Activated CD4-positive, alpha-beta T cell treated with anti-CD3 and anti-CD28 coated beads for 36 hours (primary cell): ENCODE results near the gene NETO2. TPM values are rescaled to one million over a fixed set of nuclear protein-coding genes. Genes with fewer than 3 reads are reported as not detected.
A peak's percentile ranks its signal among the peaks of the same experiment; 100 is the strongest.
"Not testable (repeated sequence)": the region's sequence is repeated elsewhere in the genome, so short reads cannot be mapped to it uniquely, and the experiment has no call there.

ENCODE experiments used
- ATAC-seq: fragments of 200-7000 bp; cut with Tn5 transposase; one replicate; pipeline ENCODE4 v1.10.0; 2021; ENCODE audit warnings: mild to moderate bottlenecking, moderate library complexity
- CTCF ChIA-PET: fragments of 350-600 bp; sonication (Branson Sonifier 250); formaldehyde crosslinking; loops from one replicate; lab custom pipeline; 2021; ENCODE audit warnings: antibody characterized with exemption; lab: Charles Lee
- POLR2A ChIA-PET: fragments of 350-600 bp; sonication (Branson Sonifier 250); formaldehyde crosslinking; loops from one replicate; lab custom pipeline; 2021; ENCODE audit warnings: antibody characterized with exemption, inconsistent platforms; lab: Charles Lee
- DNase-seq: peaks from one replicate; pipeline ENCODE4 v3.0.0-alpha.2; 2020
- H3K27ac Mint-ChIP-seq: one replicate; pipeline ENCODE4 v1.8.0; 2021; ENCODE audit warnings: mixed read lengths
- H3K27me3 Mint-ChIP-seq: one replicate; pipeline ENCODE4 v1.8.0; 2021; ENCODE audit warnings: mixed read lengths
- H3K36me3 Mint-ChIP-seq: one replicate; pipeline ENCODE4 v1.8.0; 2021; ENCODE audit warnings: low read depth, mixed read lengths
- H3K4me1 Mint-ChIP-seq: one replicate; pipeline ENCODE4 v1.8.0; 2021; ENCODE audit warnings: mixed read lengths
- H3K4me3 Mint-ChIP-seq: one replicate; pipeline ENCODE4 v1.8.0; 2021; ENCODE audit warnings: mild to moderate bottlenecking, moderate library complexity, mixed read lengths
- H3K9me3 Mint-ChIP-seq: one replicate; pipeline ENCODE4 v1.8.0; 2021; ENCODE audit warnings: low read depth, mixed read lengths
- intact Hi-C, 2 experiments: fragments of 100-400 bp; cut with DNase I in 1 of 2; cut with micrococcal nuclease in 1 of 2; formaldehyde crosslinking; loops; one replicate each; pipeline versions ENCODE4 v1.14.2 to v1.15.1; 2022 to 2024; cut with DNase I, micrococcal nuclease
- total RNA-seq, 2 experiments: library from RNA; stranded (reverse); gene quantifications; one replicate each; pipeline ENCODE4 v1.2.3, GENCODE V29; 2021

The NETO2 gene
- 1 to 10 TPM; 4.4 to 5.7 TPM for total RNA-seq

DNA sequence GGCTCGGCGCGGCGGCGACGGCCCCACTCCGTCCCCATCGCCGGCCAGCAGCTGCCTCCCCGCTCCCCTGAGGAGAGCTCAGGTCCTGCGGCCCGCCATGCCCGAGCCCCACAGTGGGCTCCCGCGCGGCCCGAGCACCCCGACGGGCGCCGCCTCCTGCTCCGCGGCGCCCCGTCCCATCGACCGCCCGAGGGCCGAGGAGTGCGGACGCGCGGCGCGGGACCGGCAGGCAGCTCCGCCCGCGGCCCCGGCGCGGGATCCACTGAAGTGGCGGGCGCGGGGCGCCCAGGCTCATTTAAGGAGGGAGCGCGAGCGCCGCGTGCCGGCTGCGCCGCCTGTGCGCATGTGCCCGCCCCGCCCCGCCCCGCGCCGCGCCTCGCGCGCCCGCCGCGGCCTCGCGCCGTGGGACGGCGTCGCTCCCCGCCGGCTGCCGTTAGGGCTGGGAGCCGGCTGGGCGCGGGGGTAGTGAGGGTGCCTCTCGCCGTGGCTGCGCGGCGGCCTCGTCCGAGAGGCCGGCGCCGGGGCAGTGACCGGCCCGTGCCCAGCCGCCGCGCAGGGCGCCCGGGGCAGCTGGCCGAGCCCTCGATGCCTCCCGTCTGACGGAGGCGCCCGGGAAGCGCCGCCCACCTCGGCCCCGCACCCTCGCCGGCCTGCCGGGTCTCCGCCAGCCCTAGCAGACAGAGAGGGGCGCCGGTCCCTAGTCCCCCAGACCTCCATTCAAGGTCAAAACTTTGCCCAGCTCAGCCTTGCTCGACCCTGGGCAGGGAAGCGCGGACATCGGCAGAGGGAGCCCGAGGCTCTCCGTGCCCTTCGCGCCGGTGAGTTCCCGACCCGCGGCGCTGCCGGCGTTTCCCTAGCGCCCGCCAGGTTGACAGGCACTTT lies at the start of gene NETO2:
Gene NETO2 (minus strand): TSS at position 269 of the 882 bp plus-strand sequence. CDS start 333 bp downstream, outside the sequence.
- intact Hi-C loops = loop anchor here (1.0 to 10.0 kb wide), 19 partner anchors 29 to 1487 kb away; partner anchors contain the start of genes DNAJA2 (in 2 of the 2), ITFG1 (in 2 of the 2), PHKB (in 2 of the 2) and ABCC11 (in 1 of the 2)
- ChIA-PET POLR2A (interaction anchor here (0.9 kb wide), 1 partner anchor 172 kb away, joined by 3 read pairs; no protein-coding TSS in a partner anchor), CTCF (interaction anchor here (0.5 to 2.3 kb wide), 14 partner anchors 18 to 1483 kb away, joined by 3 to 12 read pairs (median 4); no protein-coding TSS in a partner anchor)
- DNase-seq = peak; percentile 80
- H3K9me3 Mint-ChIP-seq = no peaks in the 10 kb centered on the region
- H3K4me1 Mint-ChIP-seq = peaks cover 26% of the 10 kb centered on the region
- H3K4me3 Mint-ChIP-seq = peak within 1 kb of the TSS; percentile 75
- no peaks in the 10 kb centered on the region for H3K36me3 Mint-ChIP-seq
- H3K27ac Mint-ChIP-seq = no peak within 1 kb of the TSS
- ATAC-seq = peak; percentile 60
- peaks cover 21% of the 10 kb centered on the region for H3K27me3 Mint-ChIP-seq

DNA sequence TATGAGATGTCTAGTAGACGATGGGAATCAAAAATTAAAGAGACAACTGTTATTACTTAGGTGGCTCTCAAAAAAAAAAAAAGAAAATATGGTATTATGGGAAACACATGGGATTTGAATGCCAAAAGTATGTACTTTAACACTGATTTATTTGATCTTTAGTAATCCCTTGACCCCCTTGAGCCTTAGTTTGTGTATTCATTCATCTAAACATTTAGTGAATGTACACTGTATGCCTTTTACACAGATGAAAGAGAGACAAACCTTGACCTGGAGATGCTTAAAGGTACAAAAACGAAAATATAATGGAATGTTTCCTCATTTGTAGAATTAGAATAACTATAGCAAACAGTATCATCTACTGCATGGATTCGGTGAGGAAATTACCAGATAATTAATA lies 38.6 kb upstream of the NETO2 start:
- no peak for ATAC-seq
- intact Hi-C loops = no loop called here
- no peak for DNase-seq
- peaks cover 3% of the 10 kb centered on the region for H3K9me3 Mint-ChIP-seq
- H3K27me3 Mint-ChIP-seq = no peaks in the 10 kb centered on the region
- no peaks in the 10 kb centered on the region for H3K4me1 Mint-ChIP-seq
- POLR2A ChIA-PET = no interaction called here
- peaks cover 13% of the 10 kb centered on the region for H3K36me3 Mint-ChIP-seq
- CTCF ChIA-PET = no interaction called here
- no peak overlapping the region for H3K4me3 Mint-ChIP-seq
- H3K27ac Mint-ChIP-seq = no peak overlapping the region

DNA sequence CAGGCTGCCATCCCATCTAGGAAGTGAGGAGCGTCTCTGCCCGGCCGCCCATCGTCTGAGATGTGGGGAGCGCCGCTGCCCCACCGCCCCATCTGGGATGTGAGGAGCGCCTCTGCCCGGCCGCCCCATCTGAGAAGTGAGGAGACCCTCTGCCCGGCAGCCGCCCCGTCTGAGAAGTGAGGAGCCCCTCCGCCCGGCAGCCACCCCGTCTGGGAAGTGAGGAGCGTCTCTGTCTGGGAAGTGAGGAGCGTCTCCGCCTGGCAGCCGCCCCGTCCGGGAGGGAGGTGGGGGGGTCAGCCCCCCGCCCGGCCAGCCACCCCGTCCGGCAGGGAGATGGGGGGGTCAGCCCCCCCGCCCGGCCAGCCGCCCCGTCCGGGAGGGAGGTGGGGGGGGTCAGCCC lies 37.3 kb upstream of the NETO2 start:
- POLR2A ChIA-PET, H3K4me3 Mint-ChIP-seq, intact Hi-C loops, H3K27ac Mint-ChIP-seq, CTCF ChIA-PET, H3K4me1 Mint-ChIP-seq, ATAC-seq, H3K9me3 Mint-ChIP-seq, H3K27me3 Mint-ChIP-seq, DNase-seq: not testable (repeated sequence)
- H3K36me3 Mint-ChIP-seq = peaks cover 13% of the 10 kb centered on the region

- Mint-ChIP-seq H3K27ac (no peak overlapping the region), H3K4me1 (no peaks in the 10 kb centered on the region), H3K36me3 (peaks cover 13% of the 10 kb centered on the region), H3K9me3 (peaks cover under 1% of the 10 kb centered on the region), H3K4me3 (no peak overlapping the region), H3K27me3 (no peaks in the 10 kb centered on the region)
- intact Hi-C loops = no loop called here
- no peak for ATAC-seq
- POLR2A ChIA-PET = no interaction called here
- CTCF ChIA-PET = interaction anchor here (0.8 kb wide), 1 partner anchor 10 kb away, joined by 3 read pairs; no protein-coding TSS in a partner anchor
- no peak for DNase-seq
Observed at GRCh38 chr16:47180073-47180472, 36.3 kb upstream of the NETO2 start.

DNA sequence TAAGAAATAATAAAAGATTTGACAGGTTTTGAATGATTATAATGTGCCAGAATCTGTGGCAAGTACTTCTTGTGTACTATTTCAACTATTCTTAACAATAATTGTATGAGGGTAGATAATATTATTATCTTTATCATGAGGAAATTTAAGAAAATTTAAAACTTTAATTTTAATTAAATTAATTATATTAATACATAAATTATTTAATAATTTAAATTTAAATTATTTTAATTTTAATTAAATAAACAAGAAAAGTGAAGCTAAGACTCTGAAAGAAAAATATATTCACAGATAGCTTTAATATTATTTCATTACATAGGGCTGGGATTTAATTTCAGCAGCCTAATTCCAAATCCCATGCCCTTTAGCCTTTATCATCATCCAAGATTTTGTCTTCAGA lies 31.4 kb upstream of the NETO2 start:
- no peak overlapping the region for H3K4me3 Mint-ChIP-seq
- no peak overlapping the region for H3K27ac Mint-ChIP-seq
- POLR2A ChIA-PET = no interaction called here
- ATAC-seq (no peak), DNase-seq (no peak)
- CTCF ChIA-PET = no interaction called here
- no peaks in the 10 kb centered on the region for H3K9me3 Mint-ChIP-seq
- no peaks in the 10 kb centered on the region for H3K4me1 Mint-ChIP-seq
- intact Hi-C loops = no loop called here
- no peaks in the 10 kb centered on the region for H3K27me3 Mint-ChIP-seq
- peaks cover 5% of the 10 kb centered on the region for H3K36me3 Mint-ChIP-seq

DNA sequence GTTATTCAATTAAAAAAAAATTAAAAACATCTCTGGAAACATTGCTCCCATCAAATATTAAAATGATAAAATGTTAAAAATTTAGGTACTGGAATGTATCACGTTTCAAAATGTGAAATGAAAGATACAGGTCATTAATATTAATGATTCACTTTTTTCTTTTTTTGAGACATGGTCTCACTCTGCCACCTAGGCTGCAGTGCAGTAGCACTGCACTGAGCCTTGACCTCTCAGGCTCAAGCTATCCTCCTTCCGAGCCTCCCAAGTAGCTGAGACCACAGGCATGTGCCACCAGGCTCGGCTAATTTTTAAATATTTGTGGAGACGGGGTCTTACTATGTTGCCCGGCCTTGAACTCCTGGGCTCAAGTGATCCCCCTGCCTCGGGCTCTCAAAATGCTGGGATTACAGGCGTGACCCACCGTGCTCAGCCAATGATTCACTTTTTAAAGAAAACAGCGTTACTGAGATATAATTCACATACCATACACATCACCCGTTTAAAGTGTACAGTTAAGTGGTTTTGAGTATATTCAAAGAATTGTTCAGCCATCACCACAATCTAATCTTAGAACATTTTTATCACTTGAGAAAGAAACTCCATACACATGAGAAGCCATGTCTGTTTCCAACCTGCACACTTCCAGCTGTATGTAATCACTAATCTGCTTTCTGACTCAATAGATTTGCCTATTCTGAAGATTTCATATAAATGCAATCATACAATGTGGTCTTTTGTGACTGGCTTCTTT lies 19.1 kb upstream of the NETO2 start:
- Mint-ChIP-seq H3K9me3 (no peaks in the 10 kb centered on the region), H3K4me3 (no peak overlapping the region), H3K27ac (no peak overlapping the region), H3K27me3 (no peaks in the 10 kb centered on the region), H3K36me3 (peaks cover 6% of the 10 kb centered on the region), H3K4me1 (no peaks in the 10 kb centered on the region)
- intact Hi-C loops = no loop called here
- no peak for DNase-seq
- POLR2A ChIA-PET = no interaction called here
- no peak for ATAC-seq
- CTCF ChIA-PET = interaction anchor here (0.6 kb wide), 1 partner anchor 18 kb away, joined by 3 read pairs; no protein-coding TSS in a partner anchor

- Mint-ChIP-seq H3K36me3 (peaks cover 13% of the 10 kb centered on the region), H3K4me1 (no peaks in the 10 kb centered on the region), H3K4me3 (no peak overlapping the region), H3K27me3 (no peaks in the 10 kb centered on the region), H3K27ac (no peak overlapping the region), H3K9me3 (no peaks in the 10 kb centered on the region)
- ChIA-PET CTCF (interaction anchor here (1.0 kb wide), 1 partner anchor 532 kb away, joined by 3 read pairs; no protein-coding TSS in a partner anchor), POLR2A (no interaction called here)
- ATAC-seq (no peak), DNase-seq (no peak)
- intact Hi-C loops = no loop called here
Observed at GRCh38 chr16:47161464-47161863, 17.7 kb upstream of the NETO2 start.

- H3K4me1 Mint-ChIP-seq = no peaks in the 10 kb centered on the region
- ATAC-seq = no peak
- no peaks in the 10 kb centered on the region for H3K27me3 Mint-ChIP-seq
- intact Hi-C loops = no loop called here
- ChIA-PET CTCF (interaction anchor here (0.6 to 1.2 kb wide), 2 partner anchors 15 to 28 kb away, joined by 3 to 5 read pairs; no protein-coding TSS in a partner anchor), POLR2A (no interaction called here)
- H3K9me3 Mint-ChIP-seq = no peaks in the 10 kb centered on the region
- no peak overlapping the region for H3K27ac Mint-ChIP-seq
- peaks cover 16% of the 10 kb centered on the region for H3K36me3 Mint-ChIP-seq
- no peak for DNase-seq
- no peak overlapping the region for H3K4me3 Mint-ChIP-seq
Observed at GRCh38 chr16:47160422-47160821, 16.7 kb upstream of the NETO2 start.

- intact Hi-C loops = no loop called here
- Mint-ChIP-seq H3K27ac (no peak overlapping the region), H3K4me3 (no peak overlapping the region), H3K36me3 (peaks cover 17% of the 10 kb centered on the region), H3K4me1 (no peaks in the 10 kb centered on the region), H3K27me3 (no peaks in the 10 kb centered on the region), H3K9me3 (no peaks in the 10 kb centered on the region)
- DNase-seq = no peak
- ChIA-PET POLR2A (no interaction called here), CTCF (interaction anchor here (0.6 to 1.2 kb wide), 2 partner anchors 14 to 630 kb away, joined by 4 to 5 read pairs; no protein-coding TSS in a partner anchor)
- ATAC-seq = no peak
Observed at GRCh38 chr16:47158992-47159391, 15.2 kb upstream of the NETO2 start.

DNA sequence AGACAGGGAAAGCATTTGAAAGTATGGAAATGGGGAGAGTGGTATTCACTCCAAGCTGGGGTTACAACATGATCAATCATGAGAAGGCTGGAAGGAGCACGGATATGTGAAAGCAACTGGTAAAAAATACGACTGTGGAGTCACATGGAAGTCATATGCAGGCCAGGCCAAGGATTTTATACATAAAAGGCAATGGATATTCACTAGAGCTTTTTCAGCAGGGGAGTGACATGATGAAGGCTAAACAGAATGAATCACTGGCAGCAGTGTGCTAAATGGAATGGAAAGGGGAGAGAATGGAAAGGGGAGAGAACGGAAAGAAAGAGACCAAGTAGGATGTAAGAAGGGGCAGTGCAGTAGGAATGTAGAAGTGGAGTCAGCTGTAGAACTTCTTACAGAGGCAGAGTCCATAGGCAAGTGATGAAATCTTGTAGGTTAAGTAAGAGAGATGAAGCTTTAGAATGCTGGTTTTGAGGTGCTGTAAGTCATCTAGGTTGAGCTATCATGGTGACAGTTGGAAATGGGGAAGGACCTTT lies 13.0 kb upstream of the NETO2 start:
- peaks cover 31% of the 10 kb centered on the region for H3K36me3 Mint-ChIP-seq
- ChIA-PET POLR2A (no interaction called here), CTCF (no interaction called here)
- ATAC-seq (no peak), DNase-seq (no peak)
- no peak overlapping the region for H3K27ac Mint-ChIP-seq
- peaks cover 7% of the 10 kb centered on the region for H3K9me3 Mint-ChIP-seq
- H3K27me3 Mint-ChIP-seq = no peaks in the 10 kb centered on the region
- no peak overlapping the region for H3K4me3 Mint-ChIP-seq
- H3K4me1 Mint-ChIP-seq = no peaks in the 10 kb centered on the region
- intact Hi-C loops = no loop called here

DNA sequence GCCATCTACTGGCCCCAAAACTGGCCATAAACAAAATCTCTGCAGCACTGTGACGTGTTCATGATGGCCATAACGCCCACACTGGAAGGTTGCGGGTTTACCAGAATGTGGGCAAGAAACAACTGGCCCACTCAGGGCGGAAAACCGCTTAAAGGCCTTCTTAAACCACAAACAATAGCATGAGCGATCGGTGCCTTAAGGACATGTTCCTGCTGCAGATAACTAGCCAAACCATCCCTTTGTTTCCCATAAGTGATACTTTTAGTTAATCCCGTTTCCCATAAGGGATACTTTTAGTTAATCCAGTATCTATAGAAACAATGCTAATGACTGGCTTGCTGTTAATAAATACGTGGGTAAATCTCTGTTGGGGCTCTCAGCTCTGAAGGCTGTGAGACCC lies 8.8 kb upstream of the NETO2 start:
- ATAC-seq, H3K4me3 Mint-ChIP-seq, POLR2A ChIA-PET, DNase-seq, H3K27me3 Mint-ChIP-seq, H3K27ac Mint-ChIP-seq, H3K4me1 Mint-ChIP-seq, intact Hi-C loops, H3K9me3 Mint-ChIP-seq: not testable (repeated sequence)
- H3K36me3 Mint-ChIP-seq = peaks cover 25% of the 10 kb centered on the region
- CTCF ChIA-PET = interaction anchor here (1.1 to 1.4 kb wide), 2 partner anchors 10 to 11 kb away, joined by 3 to 5 read pairs; no protein-coding TSS in a partner anchor
